ES-I3 (cell line): Measurements from ENCODE around the gene AQP1.

Experiments
- H3K36me3 ChIP-seq: 2 replicates; pipeline ENCODE4 v1.6.1; 2013; ENCODE audit warnings: mild to moderate bottlenecking, low read length, control low read depth, moderate library complexity; ENCODE audit not compliant: insufficient read depth
- H3K4me1 ChIP-seq: 2 replicates; pipeline ENCODE4 v1.6.1; 2013; ENCODE audit warnings: mild to moderate bottlenecking, control low read depth, low read length; ENCODE audit not compliant: insufficient read depth
- H3K9ac ChIP-seq: 2 replicates; pipeline ENCODE4 v1.6.1; 2013; ENCODE audit warnings: low read depth, mild to moderate bottlenecking, low read length, moderate library complexity
- H3K9me3 ChIP-seq: 2 replicates; pipeline ENCODE4 v1.6.1; 2013; ENCODE audit warnings: mild to moderate bottlenecking, low read length, moderate library complexity; ENCODE audit not compliant: control insufficient read depth, insufficient read depth

Gene AQP1

DNA sequence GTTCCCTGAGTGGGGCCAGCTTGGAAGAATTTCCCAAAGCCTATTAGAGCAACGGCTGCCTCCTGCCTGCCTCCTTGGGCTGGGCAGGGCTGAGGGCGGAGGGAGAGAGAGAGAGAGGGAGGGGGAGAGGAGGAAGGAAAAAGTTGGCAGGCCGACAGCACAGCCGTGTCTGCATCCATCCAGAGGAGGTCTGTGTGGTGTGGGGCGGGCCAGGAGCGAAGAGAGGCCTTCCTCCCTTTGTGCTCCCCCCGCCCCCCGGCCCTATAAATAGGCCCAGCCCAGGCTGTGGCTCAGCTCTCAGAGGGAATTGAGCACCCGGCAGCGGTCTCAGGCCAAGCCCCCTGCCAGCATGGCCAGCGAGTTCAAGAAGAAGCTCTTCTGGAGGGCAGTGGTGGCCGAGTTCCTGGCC is at the start of gene AQP1:
Gene AQP1, plus strand, starts transcription at position 293 of the 409 bp plus-strand sequence. Its CDS starts 57 bp downstream, at position 350.
- Histone ChIP-seq H3K9ac (no peak within 1 kb of the TSS), H3K4me1 (peaks cover 2% of the 10 kb centered on the region; the same call in 1 of the 2 replicates), H3K36me3 (no peaks in the 10 kb centered on the region), H3K9me3 (no peaks in the 10 kb centered on the region)

DNA sequence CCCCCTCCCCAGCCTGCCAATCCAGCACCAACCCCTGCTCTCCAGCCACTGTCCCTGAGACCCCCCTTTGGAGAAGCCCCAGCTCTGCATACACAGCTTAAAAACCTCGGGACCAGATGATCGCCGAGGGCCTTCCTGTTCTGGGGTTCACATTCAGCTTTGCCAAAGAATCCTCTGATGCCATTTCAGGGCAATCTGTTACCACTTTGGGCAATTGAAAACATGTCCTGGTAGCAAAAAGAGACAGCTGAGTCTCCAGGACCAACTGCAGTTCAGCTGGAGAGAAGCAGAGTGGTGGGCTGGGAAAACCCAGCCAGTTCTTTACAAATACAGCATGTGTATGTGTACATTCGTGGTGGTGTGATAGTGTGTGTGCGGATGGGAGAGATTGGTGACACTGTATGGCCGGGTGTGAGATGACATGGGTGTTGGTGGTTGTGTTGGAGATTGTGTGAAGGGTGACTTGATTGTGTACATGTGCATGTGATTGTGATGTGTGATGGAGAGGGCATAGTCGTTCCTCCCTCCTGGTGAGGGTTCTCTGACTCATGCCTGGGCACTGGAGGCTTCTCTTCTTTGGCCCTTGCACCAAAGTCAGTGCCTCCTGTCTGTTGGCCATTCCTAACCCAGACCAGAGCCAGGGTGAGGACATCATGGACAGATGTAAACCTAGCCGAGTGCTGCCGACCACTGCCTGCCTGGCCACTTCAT is 48.5 kb upstream of the AQP1 start:
- Histone ChIP-seq H3K4me1 (no peaks in the 10 kb centered on the region), H3K9ac (no peak overlapping the region), H3K9me3 (no peaks in the 10 kb centered on the region), H3K36me3 (no peaks in the 10 kb centered on the region; the same call in 1 of the 2 replicates)

DNA sequence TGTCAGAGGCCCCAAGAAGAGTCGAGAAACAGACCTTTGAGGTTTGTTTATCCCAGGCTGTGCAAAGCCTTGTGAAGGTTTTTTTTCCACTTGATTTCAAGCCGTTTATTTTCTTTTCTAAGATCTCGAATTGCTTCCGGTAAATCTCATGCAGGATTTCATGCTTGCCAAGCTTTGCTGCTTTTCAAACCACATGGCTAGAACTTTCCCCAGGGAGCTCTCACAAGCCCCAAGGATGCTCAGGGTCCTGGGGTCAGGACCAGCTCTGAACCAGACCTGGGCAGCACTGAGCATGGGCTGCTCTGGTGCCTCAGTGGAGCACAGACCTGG is 48.0 kb upstream of the AQP1 start:
- H3K36me3 ChIP-seq = no peaks in the 10 kb centered on the region; the same call in 1 of the 2 replicates
- H3K4me1 ChIP-seq = no peaks in the 10 kb centered on the region
- H3K9me3 ChIP-seq = no peaks in the 10 kb centered on the region
- no peak overlapping the region for H3K9ac ChIP-seq

DNA sequence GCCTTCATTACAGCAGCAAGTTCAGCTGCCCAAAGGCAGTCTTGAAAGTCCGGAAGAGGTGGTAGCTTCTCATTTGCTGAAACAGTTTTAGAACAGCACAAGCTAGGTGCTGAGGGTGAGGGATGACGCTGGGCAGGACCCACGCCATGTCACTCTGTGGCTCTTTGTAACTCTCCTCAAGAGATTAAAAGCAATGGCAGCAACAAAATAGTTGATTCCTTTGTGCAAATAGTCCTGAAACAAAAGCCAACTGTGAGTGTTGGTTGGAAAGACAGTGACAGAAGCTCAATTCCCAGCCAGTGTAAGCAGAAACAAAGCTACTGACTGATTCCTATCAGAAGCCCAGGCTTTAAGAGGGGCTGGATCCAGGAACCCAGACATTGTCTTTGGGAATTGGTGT is 47.6 kb upstream of the AQP1 start:
- H3K9me3 ChIP-seq = no peaks in the 10 kb centered on the region
- H3K36me3 ChIP-seq = no peaks in the 10 kb centered on the region; the same call in 1 of the 2 replicates
- H3K9ac ChIP-seq = no peak overlapping the region
- H3K4me1 ChIP-seq = no peaks in the 10 kb centered on the region

GRCh38 chr7:30865076-30865475 is 46.6 kb upstream of the AQP1 start:
- Histone ChIP-seq H3K9ac (no peak overlapping the region), H3K4me1 (no peaks in the 10 kb centered on the region), H3K9me3 (no peaks in the 10 kb centered on the region), H3K36me3 (no peaks in the 10 kb centered on the region; the same call in 1 of the 2 replicates)

GRCh38 chr7:30865821-30866220 is 45.8 kb upstream of the AQP1 start:
- no peak overlapping the region for H3K9ac ChIP-seq
- no peaks in the 10 kb centered on the region; the same call in 1 of the 2 replicates for H3K36me3 ChIP-seq
- no peaks in the 10 kb centered on the region for H3K9me3 ChIP-seq
- no peaks in the 10 kb centered on the region for H3K4me1 ChIP-seq

GRCh38 chr7:30866939-30867338 is 44.7 kb upstream of the AQP1 start:
- Histone ChIP-seq H3K36me3 (no peaks in the 10 kb centered on the region; the same call in 1 of the 2 replicates), H3K4me1 (no peaks in the 10 kb centered on the region), H3K9ac (no peak overlapping the region), H3K9me3 (no peaks in the 10 kb centered on the region)

DNA sequence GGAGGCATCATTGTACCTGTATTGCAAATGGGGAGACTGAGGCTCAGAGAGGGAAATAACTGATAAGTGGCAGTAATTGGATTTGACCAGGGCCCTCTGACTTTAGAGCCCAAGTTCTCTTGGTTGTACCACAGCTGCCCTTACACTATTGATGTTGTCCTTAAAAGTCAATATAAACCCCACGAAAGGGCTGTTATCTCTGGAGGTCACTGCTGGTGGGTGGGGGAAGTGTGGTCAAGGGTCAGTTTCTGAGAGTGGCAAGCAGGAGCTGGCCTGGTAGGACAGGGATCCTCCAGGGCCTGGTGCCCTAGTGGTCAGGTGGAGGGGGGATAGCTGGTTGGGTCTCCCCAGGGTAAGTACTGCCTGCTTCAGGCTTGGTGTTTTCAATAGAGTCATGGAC is 44.2 kb upstream of the AQP1 start:
- H3K9me3 ChIP-seq = no peaks in the 10 kb centered on the region
- H3K36me3 ChIP-seq = no peaks in the 10 kb centered on the region; the same call in 1 of the 2 replicates
- H3K9ac ChIP-seq = no peak overlapping the region
- no peaks in the 10 kb centered on the region for H3K4me1 ChIP-seq

DNA sequence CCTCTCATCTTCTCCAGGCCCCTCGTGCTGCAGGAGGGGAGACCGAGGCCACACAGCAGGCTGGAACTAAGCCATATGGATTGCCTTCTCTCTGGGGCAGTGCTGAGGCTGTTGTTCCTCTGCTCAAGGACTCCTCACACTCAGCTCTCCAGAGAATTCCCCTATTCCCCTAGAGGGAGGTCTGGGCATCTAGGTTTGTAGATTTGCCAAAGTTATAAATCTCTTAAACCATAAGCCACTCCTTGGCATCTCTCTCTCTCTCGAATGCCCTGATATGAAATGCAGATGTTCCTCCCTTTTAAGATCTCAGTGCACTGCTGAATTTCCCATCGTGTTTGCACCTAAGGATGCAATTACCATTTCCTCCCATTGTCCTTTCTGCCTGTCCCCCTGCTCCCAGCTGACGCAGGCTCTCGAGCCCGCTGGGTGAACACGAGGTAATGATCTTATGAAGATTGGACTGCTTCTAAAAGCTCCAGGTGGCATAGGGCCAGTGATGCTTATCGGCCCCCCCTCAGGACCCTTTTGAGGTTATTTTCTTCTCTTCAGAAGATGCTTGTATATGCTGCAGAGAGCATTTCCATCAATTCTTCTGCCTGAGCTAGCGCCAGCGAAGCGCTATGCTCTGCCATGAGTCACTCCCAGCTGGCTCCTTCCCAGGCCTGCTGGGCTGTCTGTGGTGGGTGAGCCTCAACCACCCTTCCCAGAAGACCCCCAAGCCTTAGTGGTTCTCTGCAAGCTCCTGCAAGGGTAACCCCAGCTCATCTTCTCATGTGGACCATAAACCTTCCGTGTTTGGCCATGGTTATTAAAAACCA is 41.6 kb upstream of the AQP1 start:
- no peaks in the 10 kb centered on the region for H3K4me1 ChIP-seq
- H3K9ac ChIP-seq = no peak overlapping the region
- no peaks in the 10 kb centered on the region for H3K36me3 ChIP-seq
- H3K9me3 ChIP-seq = no peaks in the 10 kb centered on the region

- Histone ChIP-seq H3K36me3 (no peaks in the 10 kb centered on the region), H3K9ac (no peak overlapping the region), H3K4me1 (no peaks in the 10 kb centered on the region), H3K9me3 (no peaks in the 10 kb centered on the region)
Observed at GRCh38 chr7:30870821-30871518, 40.7 kb upstream of the AQP1 start.

GRCh38 chr7:30871655-30872054 is 40.0 kb upstream of the AQP1 start:
- H3K9ac ChIP-seq = no peak overlapping the region
- H3K4me1 ChIP-seq = peaks cover 5% of the 10 kb centered on the region; the same call in 1 of the 2 replicates
- no peaks in the 10 kb centered on the region for H3K36me3 ChIP-seq
- H3K9me3 ChIP-seq = no peaks in the 10 kb centered on the region

GRCh38 chr7:30873207-30873606 is 38.4 kb upstream of the AQP1 start:
- no peaks in the 10 kb centered on the region for H3K36me3 ChIP-seq
- peaks cover 12% of the 10 kb centered on the region for H3K4me1 ChIP-seq
- H3K9me3 ChIP-seq = no peaks in the 10 kb centered on the region
- no peak overlapping the region for H3K9ac ChIP-seq

DNA sequence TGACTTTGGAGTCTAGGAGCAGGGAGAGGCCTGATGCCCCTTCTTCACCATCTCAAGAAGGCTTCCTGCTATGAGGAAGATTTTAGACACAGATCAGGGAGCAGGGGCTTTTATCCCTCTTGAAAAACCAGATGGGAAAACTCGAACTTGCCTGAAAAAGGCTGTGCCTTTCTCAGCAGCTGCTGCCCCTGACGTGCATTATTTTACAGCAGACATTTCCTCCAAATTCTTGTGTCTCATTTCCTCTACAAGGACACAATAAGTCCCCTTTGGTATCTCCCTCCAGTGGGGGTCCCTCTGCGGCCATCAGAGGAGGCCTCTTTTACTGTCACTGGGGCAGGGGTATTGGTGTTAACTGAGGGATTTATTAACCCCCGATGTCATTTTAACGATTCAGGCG is 38.0 kb upstream of the AQP1 start:
- Histone ChIP-seq H3K9ac (no peak overlapping the region), H3K9me3 (no peaks in the 10 kb centered on the region), H3K4me1 (peaks cover 12% of the 10 kb centered on the region), H3K36me3 (no peaks in the 10 kb centered on the region)

DNA sequence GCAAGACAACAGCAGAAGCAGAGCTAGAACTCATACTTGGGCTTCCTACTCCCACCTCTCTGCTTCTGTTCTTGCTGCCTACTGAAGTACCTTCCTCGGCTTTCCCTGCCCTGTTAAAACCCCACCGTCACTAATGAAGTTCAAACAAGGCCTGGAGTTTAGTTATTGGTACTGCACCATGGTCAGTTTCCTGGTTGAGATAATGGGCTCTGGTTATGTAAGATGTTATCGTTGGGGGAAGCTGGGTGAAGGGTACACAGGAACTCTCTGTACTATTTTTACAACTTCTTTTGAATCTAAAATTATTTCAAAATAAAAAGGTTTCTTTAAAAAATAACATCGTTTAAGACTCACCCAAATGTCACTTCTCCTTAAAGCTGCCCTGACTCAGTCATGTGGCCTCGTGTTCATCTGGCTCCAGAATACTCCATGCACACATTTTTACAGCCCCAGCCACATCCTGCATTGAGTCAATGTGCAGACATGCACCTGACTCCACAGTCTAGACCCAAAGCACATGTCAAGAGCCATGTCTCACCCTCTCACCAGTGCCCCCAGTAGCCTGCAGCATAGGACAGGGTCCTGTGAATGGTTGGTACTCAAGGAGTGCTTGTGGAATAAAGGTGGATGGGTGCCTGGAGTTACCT is 36.9 kb upstream of the AQP1 start:
- H3K36me3 ChIP-seq = no peaks in the 10 kb centered on the region
- H3K9ac ChIP-seq = no peak overlapping the region
- H3K9me3 ChIP-seq = no peaks in the 10 kb centered on the region
- H3K4me1 ChIP-seq = peaks cover 16% of the 10 kb centered on the region
